HEK293 (cell line): Measurements from ENCODE around the gene ZNF276.

ENCODE experiments used
- CTCF ChIA-PET: fragments of 350-600 bp; formaldehyde crosslinking; extraction: SDS; loops from one replicate; lab custom pipeline; 2021; ENCODE audit warnings: antibody characterized with exemption; lab: Yijun Ruan, JAX
- POLR2A ChIA-PET: fragments of 300-600 bp; formaldehyde crosslinking; extraction: SDS; loops from one replicate; lab custom pipeline; 2020; ENCODE audit warnings: antibody characterized with exemption, inconsistent platforms; lab: Yijun Ruan, JAX
- H3K27ac ChIP-seq: fragments of 200-500 bp; sonication (Bioruptor generic); 2 replicates; pipeline ENCODE4 v1.5.1; 2014; ENCODE audit warnings: low read depth, low read length, control low read depth, inconsistent platforms; ENCODE audit errors: extremely low read depth
- H3K36me3 ChIP-seq, 2 experiments: fragments of 200-500 bp in 1 of 2; sonication (Bioruptor generic) in 1 of 2; 1 replicate in 1 of 2; 2 replicates in 1 of 2; pipeline ENCODE4 v1.5.1; 2014 to 2017; ENCODE audit warnings: inconsistent platforms in 2 of 2, low read length in 2 of 2; ENCODE audit not compliant: control insufficient read depth in 2 of 2, insufficient read depth in 1 of 2
- H3K4me1 ChIP-seq: fragments of 200-500 bp; sonication (Bioruptor generic); 2 replicates; pipeline ENCODE4 v1.5.1; 2014; ENCODE audit warnings: mild to moderate bottlenecking, low read length, inconsistent platforms; ENCODE audit not compliant: control insufficient read depth, insufficient read depth
- H3K4me3 ChIP-seq: 2 replicates; pipeline ENCODE4 v1.5.1; 2011; ENCODE audit warnings: low read depth, mild to moderate bottlenecking, control low read depth, low read length, moderate library complexity
- H3K9me3 ChIP-seq: fragments of 200-500 bp; sonication (Bioruptor generic); 2 replicates; pipeline ENCODE4 v1.5.1; 2014; ENCODE audit warnings: low read depth, low read length, inconsistent platforms; ENCODE audit not compliant: control insufficient read depth, insufficient read depth
- GLI4 ChIP-seq: fragments of 450-650 bp; formaldehyde crosslinking; IDR thresholded peaks from 2 replicates; pipeline ENCODE4 v1.5.1; 2016; ENCODE audit warnings: missing biosample characterization, missing genetic modification characterization
- GLIS1 ChIP-seq: fragments of 450-650 bp; formaldehyde crosslinking; IDR thresholded peaks from 2 replicates; pipeline ENCODE4 v1.5.1; 2016; ENCODE audit warnings: missing biosample characterization, missing genetic modification characterization
- KLF8 ChIP-seq: fragments of 450-650 bp; formaldehyde crosslinking; IDR thresholded peaks from 2 replicates; pipeline ENCODE4 v1.5.1; 2016; ENCODE audit warnings: missing biosample characterization, missing genetic modification characterization
- MYNN ChIP-seq: fragments of 450-650 bp; formaldehyde crosslinking; IDR thresholded peaks from 2 replicates; pipeline ENCODE4 v1.5.1; 2016; ENCODE audit warnings: missing biosample characterization, missing genetic modification characterization, borderline replicate concordance
- SALL2 ChIP-seq: fragments of 450-650 bp; formaldehyde crosslinking; IDR thresholded peaks from 2 replicates; pipeline ENCODE4 v1.5.0; 2017; ENCODE audit warnings: missing biosample characterization, mild to moderate bottlenecking, missing genetic modification characterization, borderline replicate concordance
- YY2 ChIP-seq: fragments of 450-650 bp; formaldehyde crosslinking; IDR thresholded peaks from 2 replicates; pipeline ENCODE4 v1.5.1; 2016; ENCODE audit warnings: missing biosample characterization, missing genetic modification characterization
- ZBTB48 ChIP-seq: fragments of 450-650 bp; formaldehyde crosslinking; IDR thresholded peaks from 2 replicates; pipeline ENCODE4 v1.5.1; 2016; ENCODE audit warnings: missing biosample characterization, missing genetic modification characterization
- ZNF184 ChIP-seq: fragments of 450-650 bp; IDR thresholded peaks from 2 replicates; pipeline ENCODE4 v1.5.1; 2018; ENCODE audit warnings: missing biosample characterization, mild to moderate bottlenecking, missing genetic modification characterization
- ZNF223 ChIP-seq: fragments of 450-650 bp; formaldehyde crosslinking; IDR thresholded peaks from 2 replicates; pipeline ENCODE4 v1.5.1; 2016; ENCODE audit warnings: missing biosample characterization, missing genetic modification characterization
- ZNF341 ChIP-seq: fragments of 450-650 bp; formaldehyde crosslinking; IDR thresholded peaks from 2 replicates; pipeline ENCODE4; 2016; ENCODE audit warnings: low read depth, missing biosample characterization, missing genetic modification characterization
- ZNF433 ChIP-seq: fragments of 450-650 bp; formaldehyde crosslinking; IDR thresholded peaks from 2 replicates; pipeline ENCODE4 v1.5.1; 2016; ENCODE audit warnings: missing biosample characterization, missing genetic modification characterization, low read depth
- ZNF571 ChIP-seq: fragments of 450-650 bp; formaldehyde crosslinking; IDR thresholded peaks from 2 replicates; pipeline ENCODE4 v1.5.0; 2017; ENCODE audit warnings: missing biosample characterization, missing genetic modification characterization
- ZNF600 ChIP-seq: fragments of 450-650 bp; formaldehyde crosslinking; IDR thresholded peaks from 2 replicates; pipeline ENCODE4 v1.5.1; 2016; ENCODE audit warnings: missing biosample characterization, missing genetic modification characterization
- ZNF610 ChIP-seq: fragments of 450-650 bp; formaldehyde crosslinking; IDR thresholded peaks from 2 replicates; pipeline ENCODE4 v1.5.1; 2016; ENCODE audit warnings: missing biosample characterization, missing genetic modification characterization, borderline replicate concordance
- ZNF664 ChIP-seq: fragments of 450-650 bp; formaldehyde crosslinking; IDR thresholded peaks from 2 replicates; pipeline ENCODE4 v1.5.1; 2016; ENCODE audit warnings: missing biosample characterization, missing genetic modification characterization
- ZSCAN30 ChIP-seq: fragments of 450-650 bp; IDR thresholded peaks from 2 replicates; pipeline ENCODE4 v1.5.1; 2018; ENCODE audit warnings: missing biosample characterization, mild to moderate bottlenecking, missing genetic modification characterization, moderate library complexity
- TF ChIP-seq, protein P1 (sequence below): fragments of 450-650 bp; formaldehyde crosslinking; conservative IDR thresholded peaks from 2 replicates; pipeline ENCODE4 v1.5.1; 2016; ENCODE audit warnings: low read depth, missing biosample characterization, missing genetic modification characterization
- TF ChIP-seq, protein P2 (sequence below): sonication (generic); formaldehyde crosslinking; IDR thresholded peaks from 2 replicates; pipeline ENCODE4 v1.8.1; 2022; ENCODE audit warnings: mild to moderate bottlenecking, moderate library complexity, missing genetic modification reagents
- TF ChIP-seq, protein P3 (sequence below): fragments of 450-650 bp; formaldehyde crosslinking; IDR thresholded peaks from 2 replicates; pipeline ENCODE4 v1.5.1; 2016; ENCODE audit warnings: missing biosample characterization, missing genetic modification characterization, low read depth
- TF ChIP-seq, protein P4 (sequence below): fragments of 450-650 bp; formaldehyde crosslinking; IDR thresholded peaks from 2 replicates; pipeline ENCODE4 v1.5.1; 2017; ENCODE audit warnings: missing biosample characterization, missing genetic modification characterization

ZNF276 gene

DNA sequence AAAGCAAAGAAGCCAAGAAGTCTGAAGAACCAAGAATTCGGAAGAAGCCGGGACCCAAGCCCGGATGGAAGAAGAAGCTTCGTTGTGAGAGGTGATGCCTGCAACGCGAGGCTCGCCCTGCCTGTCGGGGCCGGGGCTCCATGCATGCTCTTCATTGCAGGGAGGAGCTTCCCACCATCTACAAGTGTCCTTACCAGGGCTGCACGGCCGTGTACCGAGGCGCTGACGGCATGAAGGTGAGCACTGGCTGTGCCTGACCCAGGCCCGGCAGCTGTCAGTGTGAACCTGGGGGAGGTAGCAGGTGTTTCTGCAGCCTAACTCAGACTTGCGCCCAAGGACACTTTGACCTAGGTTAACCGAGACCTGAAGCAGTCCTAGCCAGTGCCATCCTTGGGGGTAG is 12.0 kb downstream of the ZNF276 start:
- ChIA-PET POLR2A (interaction anchor here (1.1 kb wide), 1 partner anchor 32 kb away, joined by 8 read pairs; the partner anchor contains the start of gene SPATA2L), CTCF (interaction anchor here (0.9 to 1.8 kb wide), 2 partner anchors 27 to 128 kb away, joined by 3 to 7 read pairs; no protein-coding TSS in a partner anchor)
- no peak overlapping the region for H3K4me3 ChIP-seq
- H3K27ac ChIP-seq, result no peak overlapping the region
- TF ChIP-seq, protein P1, sequence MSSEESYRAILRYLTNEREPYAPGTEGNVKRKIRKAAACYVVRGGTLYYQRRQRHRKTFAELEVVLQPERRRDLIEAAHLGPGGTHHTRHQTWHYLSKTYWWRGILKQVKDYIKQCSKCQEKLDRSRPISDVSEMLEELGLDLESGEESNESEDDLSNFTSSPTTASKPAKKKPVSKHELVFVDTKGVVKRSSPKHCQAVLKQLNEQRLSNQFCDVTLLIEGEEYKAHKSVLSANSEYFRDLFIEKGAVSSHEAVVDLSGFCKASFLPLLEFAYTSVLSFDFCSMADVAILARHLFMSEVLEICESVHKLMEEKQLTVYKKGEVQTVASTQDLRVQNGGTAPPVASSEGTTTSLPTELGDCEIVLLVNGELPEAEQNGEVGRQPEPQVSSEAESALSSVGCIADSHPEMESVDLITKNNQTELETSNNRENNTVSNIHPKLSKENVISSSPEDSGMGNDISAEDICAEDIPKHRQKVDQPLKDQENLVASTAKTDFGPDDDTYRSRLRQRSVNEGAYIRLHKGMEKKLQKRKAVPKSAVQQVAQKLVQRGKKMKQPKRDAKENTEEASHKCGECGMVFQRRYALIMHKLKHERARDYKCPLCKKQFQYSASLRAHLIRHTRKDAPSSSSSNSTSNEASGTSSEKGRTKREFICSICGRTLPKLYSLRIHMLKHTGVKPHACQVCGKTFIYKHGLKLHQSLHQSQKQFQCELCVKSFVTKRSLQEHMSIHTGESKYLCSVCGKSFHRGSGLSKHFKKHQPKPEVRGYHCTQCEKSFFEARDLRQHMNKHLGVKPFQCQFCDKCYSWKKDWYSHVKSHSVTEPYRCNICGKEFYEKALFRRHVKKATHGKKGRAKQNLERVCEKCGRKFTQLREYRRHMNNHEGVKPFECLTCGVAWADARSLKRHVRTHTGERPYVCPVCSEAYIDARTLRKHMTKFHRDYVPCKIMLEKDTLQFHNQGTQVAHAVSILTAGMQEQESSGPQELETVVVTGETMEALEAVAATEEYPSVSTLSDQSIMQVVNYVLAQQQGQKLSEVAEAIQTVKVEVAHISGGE (tag by site-specific recombination), result no peak
- no peak for TF ChIP-seq GLI4 (tag by site-specific recombination)
- no peak for TF ChIP-seq KLF8
- TF ChIP-seq GLIS1, result 0 out of 2 replicates have a peak, but pooled peaks have one; percentile 29
- H3K36me3 ChIP-seq, result peaks cover 28 to 96% of the 10 kb centered on the region in 2 experiments; a peak in 2 of 3 replicates
- H3K4me1 ChIP-seq, result no peaks in the 10 kb centered on the region
- no peaks in the 10 kb centered on the region for H3K9me3 ChIP-seq

DNA sequence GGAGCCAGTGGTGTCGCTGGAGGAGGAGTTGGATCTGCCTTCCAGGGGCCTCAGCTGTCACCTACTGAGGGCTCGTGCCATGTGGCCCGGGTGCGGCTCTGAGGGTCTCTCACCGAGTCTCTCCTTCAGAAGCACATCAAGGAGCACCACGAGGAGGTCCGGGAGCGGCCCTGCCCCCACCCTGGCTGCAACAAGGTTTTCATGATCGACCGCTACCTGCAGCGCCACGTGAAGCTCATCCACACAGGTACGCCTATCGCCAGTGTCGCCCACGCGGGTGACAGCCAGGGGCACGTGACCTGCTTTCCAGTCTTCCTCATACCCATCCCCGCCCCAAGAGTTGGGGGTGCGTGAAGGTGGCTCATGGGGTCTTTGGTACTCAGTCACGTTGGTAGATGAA is 12.5 kb downstream of the ZNF276 start:
- ChIA-PET POLR2A (interaction anchor here (1.1 kb wide), 1 partner anchor 32 kb away, joined by 8 read pairs; the partner anchor contains the start of gene SPATA2L), CTCF (interaction anchor here (0.9 to 1.8 kb wide), 2 partner anchors 28 to 128 kb away, joined by 3 to 7 read pairs; no protein-coding TSS in a partner anchor)
- no peaks in the 10 kb centered on the region for H3K4me1 ChIP-seq
- no peak overlapping the region for H3K4me3 ChIP-seq
- H3K9me3 ChIP-seq, result no peaks in the 10 kb centered on the region
- no peak overlapping the region for H3K27ac ChIP-seq
- H3K36me3 ChIP-seq, result peaks cover 28 to 98% of the 10 kb centered on the region in 2 experiments; a peak in 2 of 3 replicates
- TF ChIP-seq, protein P2, sequence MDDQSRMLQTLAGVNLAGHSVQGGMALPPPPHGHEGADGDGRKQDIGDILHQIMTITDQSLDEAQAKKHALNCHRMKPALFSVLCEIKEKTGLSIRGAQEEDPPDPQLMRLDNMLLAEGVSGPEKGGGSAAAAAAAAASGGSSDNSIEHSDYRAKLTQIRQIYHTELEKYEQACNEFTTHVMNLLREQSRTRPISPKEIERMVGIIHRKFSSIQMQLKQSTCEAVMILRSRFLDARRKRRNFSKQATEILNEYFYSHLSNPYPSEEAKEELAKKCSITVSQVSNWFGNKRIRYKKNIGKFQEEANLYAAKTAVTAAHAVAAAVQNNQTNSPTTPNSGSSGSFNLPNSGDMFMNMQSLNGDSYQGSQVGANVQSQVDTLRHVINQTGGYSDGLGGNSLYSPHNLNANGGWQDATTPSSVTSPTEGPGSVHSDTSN (CRISPR knock-in tag), result no peak
- no peak for TF ChIP-seq YY2
- no peak for TF ChIP-seq ZNF341
- TF ChIP-seq ZNF223 (tag by site-specific recombination), result no peak
- no peak for TF ChIP-seq ZNF184 (tag by site-specific recombination)
- no peak for TF ChIP-seq ZNF664 (tag by site-specific recombination)
- no peak for TF ChIP-seq SALL2 (tag by site-specific recombination)
- TF ChIP-seq, protein P3, sequence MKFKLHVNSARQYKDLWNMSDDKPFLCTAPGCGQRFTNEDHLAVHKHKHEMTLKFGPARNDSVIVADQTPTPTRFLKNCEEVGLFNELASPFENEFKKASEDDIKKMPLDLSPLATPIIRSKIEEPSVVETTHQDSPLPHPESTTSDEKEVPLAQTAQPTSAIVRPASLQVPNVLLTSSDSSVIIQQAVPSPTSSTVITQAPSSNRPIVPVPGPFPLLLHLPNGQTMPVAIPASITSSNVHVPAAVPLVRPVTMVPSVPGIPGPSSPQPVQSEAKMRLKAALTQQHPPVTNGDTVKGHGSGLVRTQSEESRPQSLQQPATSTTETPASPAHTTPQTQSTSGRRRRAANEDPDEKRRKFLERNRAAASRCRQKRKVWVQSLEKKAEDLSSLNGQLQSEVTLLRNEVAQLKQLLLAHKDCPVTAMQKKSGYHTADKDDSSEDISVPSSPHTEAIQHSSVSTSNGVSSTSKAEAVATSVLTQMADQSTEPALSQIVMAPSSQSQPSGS (tag by site-specific recombination), result no peak
- TF ChIP-seq, protein P4, sequence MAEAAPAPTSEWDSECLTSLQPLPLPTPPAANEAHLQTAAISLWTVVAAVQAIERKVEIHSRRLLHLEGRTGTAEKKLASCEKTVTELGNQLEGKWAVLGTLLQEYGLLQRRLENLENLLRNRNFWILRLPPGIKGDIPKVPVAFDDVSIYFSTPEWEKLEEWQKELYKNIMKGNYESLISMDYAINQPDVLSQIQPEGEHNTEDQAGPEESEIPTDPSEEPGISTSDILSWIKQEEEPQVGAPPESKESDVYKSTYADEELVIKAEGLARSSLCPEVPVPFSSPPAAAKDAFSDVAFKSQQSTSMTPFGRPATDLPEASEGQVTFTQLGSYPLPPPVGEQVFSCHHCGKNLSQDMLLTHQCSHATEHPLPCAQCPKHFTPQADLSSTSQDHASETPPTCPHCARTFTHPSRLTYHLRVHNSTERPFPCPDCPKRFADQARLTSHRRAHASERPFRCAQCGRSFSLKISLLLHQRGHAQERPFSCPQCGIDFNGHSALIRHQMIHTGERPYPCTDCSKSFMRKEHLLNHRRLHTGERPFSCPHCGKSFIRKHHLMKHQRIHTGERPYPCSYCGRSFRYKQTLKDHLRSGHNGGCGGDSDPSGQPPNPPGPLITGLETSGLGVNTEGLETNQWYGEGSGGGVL (tag by site-specific recombination), result no peak
- TF ChIP-seq ZNF433 (tag by site-specific recombination), result no peak
- TF ChIP-seq ZNF571 (tag by site-specific recombination), result no peak
- TF ChIP-seq MYNN (tag by site-specific recombination), result no peak
- TF ChIP-seq ZBTB48 (tag by site-specific recombination), result no peak
- no peak for TF ChIP-seq ZNF610
- TF ChIP-seq ZSCAN30, result no peak
- TF ChIP-seq ZNF600, result no peak
